Measurements from ENCODE around the gene CDRT15L2.
"Not testable (repeated sequence)": the region's sequence is repeated elsewhere in the genome, so short reads cannot be mapped to it uniquely, and the experiment has no call there.

CDRT15L2 gene

GRCh38 chr17:20579424-20579823 lies at the start of gene CDRT15L2:
TSS of gene CDRT15L2 (plus strand) at chr17:20579724. CDS start at chr17:20579744, 20 bp downstream.
- DNase-seq = not testable (repeated sequence)

GRCh38 chr17:20530104-20530503 lies 49.4 kb upstream of the CDRT15L2 start:
- DNase-seq = not testable (repeated sequence)

- DNase-seq = not testable (repeated sequence)
Measured at GRCh38 chr17:20532544-20533090, 46.9 kb upstream of the CDRT15L2 start.

GRCh38 chr17:20533206-20533605 lies 46.3 kb upstream of the CDRT15L2 start:
- DNase-seq = not testable (repeated sequence)

- DNase-seq = not testable (repeated sequence)
Measured at GRCh38 chr17:20534711-20535550, 44.6 kb upstream of the CDRT15L2 start.

GRCh38 chr17:20540414-20540813 lies 39.1 kb upstream of the CDRT15L2 start:
- not testable (repeated sequence) for DNase-seq

GRCh38 chr17:20540865-20541264 lies 38.7 kb upstream of the CDRT15L2 start:
- not testable (repeated sequence) for DNase-seq

GRCh38 chr17:20541853-20542546 lies 37.5 kb upstream of the CDRT15L2 start:
- not testable (repeated sequence) for DNase-seq

- DNase-seq = not testable (repeated sequence)
Measured at GRCh38 chr17:20547923-20548322, 31.6 kb upstream of the CDRT15L2 start.

GRCh38 chr17:20552920-20553319 lies 26.6 kb upstream of the CDRT15L2 start:
- not testable (repeated sequence) for DNase-seq

- not testable (repeated sequence) for DNase-seq
Measured at GRCh38 chr17:20554728-20555127, 24.8 kb upstream of the CDRT15L2 start.

- DNase-seq = not testable (repeated sequence)
Measured at GRCh38 chr17:20555135-20556010, 24.2 kb upstream of the CDRT15L2 start.

GRCh38 chr17:20558096-20558495 lies 21.4 kb upstream of the CDRT15L2 start:
- not testable (repeated sequence) for DNase-seq

GRCh38 chr17:20559018-20559417 lies 20.5 kb upstream of the CDRT15L2 start:
- not testable (repeated sequence) for DNase-seq

- DNase-seq = no peak
Measured at GRCh38 chr17:20562587-20562986, 16.9 kb upstream of the CDRT15L2 start.

- not testable (repeated sequence) for DNase-seq
Measured at GRCh38 chr17:20565245-20565644, 14.3 kb upstream of the CDRT15L2 start.

- no peak for DNase-seq
Measured at GRCh38 chr17:20565711-20566110, 13.8 kb upstream of the CDRT15L2 start.

- not testable (repeated sequence) for DNase-seq
Measured at GRCh38 chr17:20566736-20567135, 12.8 kb upstream of the CDRT15L2 start.

GRCh38 chr17:20567421-20567820 lies 12.1 kb upstream of the CDRT15L2 start:
- not testable (repeated sequence) for DNase-seq

- DNase-seq = not testable (repeated sequence)
Measured at GRCh38 chr17:20568604-20569003, 10.9 kb upstream of the CDRT15L2 start.

GRCh38 chr17:20571653-20572052 lies 7.9 kb upstream of the CDRT15L2 start:
- DNase-seq = not testable (repeated sequence)

- not testable (repeated sequence) for DNase-seq
Measured at GRCh38 chr17:20573216-20573615, 6.3 kb upstream of the CDRT15L2 start.
